Measurements from ENCODE around the gene FGGY. TPM values are rescaled to one million over a fixed set of nuclear protein-coding genes. Genes with fewer than 3 reads are reported as not detected.

The FGGY gene
- total RNA-seq, 1 donor from 2014 or later = 9.0 TPM

DNA sequence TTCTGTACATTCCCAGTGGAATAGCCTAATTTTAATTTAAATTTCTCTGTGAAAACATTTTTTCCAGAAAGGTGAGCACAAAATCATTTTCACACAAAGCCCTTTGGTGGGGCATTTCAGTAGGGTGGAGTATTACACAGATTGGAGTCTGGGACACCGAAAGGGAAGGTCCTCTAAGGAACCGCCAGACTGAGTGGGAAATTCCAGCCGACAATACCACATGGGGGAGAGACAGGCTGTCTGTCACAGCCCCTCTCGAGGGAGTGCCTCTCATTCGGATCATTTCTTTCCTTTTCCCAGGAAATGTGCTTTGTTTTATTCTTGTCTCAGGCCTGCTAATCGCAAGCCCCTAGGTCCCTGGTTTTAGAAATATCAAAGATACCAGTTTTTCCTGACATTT, 367.3 kb downstream of the FGGY start:
- no peak overlapping the region for H3K4me3 Mint-ChIP-seq (ENCODE audit: unreplicated experiment)
- TF ChIP-seq, protein P1, sequence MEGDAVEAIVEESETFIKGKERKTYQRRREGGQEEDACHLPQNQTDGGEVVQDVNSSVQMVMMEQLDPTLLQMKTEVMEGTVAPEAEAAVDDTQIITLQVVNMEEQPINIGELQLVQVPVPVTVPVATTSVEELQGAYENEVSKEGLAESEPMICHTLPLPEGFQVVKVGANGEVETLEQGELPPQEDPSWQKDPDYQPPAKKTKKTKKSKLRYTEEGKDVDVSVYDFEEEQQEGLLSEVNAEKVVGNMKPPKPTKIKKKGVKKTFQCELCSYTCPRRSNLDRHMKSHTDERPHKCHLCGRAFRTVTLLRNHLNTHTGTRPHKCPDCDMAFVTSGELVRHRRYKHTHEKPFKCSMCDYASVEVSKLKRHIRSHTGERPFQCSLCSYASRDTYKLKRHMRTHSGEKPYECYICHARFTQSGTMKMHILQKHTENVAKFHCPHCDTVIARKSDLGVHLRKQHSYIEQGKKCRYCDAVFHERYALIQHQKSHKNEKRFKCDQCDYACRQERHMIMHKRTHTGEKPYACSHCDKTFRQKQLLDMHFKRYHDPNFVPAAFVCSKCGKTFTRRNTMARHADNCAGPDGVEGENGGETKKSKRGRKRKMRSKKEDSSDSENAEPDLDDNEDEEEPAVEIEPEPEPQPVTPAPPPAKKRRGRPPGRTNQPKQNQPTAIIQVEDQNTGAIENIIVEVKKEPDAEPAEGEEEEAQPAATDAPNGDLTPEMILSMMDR (IDR thresholded peaks at IDR 0.05) = no peak
- peaks cover 11% of the 10 kb centered on the region for H3K4me1 Mint-ChIP-seq (ENCODE audit: low read depth)
- DNase-seq (ENCODE audit: low spot score) = no peak
- H3K9me3 Mint-ChIP-seq (ENCODE audit: low read depth) = no peaks in the 10 kb centered on the region
- no peaks in the 10 kb centered on the region for H3K27me3 Mint-ChIP-seq (ENCODE audit: low read depth)
- peaks cover 2% of the 10 kb centered on the region for H3K36me3 Mint-ChIP-seq (ENCODE audit: low read depth)
- H3K27ac Mint-ChIP-seq (ENCODE audit: unreplicated experiment) = no peak overlapping the region

DNA sequence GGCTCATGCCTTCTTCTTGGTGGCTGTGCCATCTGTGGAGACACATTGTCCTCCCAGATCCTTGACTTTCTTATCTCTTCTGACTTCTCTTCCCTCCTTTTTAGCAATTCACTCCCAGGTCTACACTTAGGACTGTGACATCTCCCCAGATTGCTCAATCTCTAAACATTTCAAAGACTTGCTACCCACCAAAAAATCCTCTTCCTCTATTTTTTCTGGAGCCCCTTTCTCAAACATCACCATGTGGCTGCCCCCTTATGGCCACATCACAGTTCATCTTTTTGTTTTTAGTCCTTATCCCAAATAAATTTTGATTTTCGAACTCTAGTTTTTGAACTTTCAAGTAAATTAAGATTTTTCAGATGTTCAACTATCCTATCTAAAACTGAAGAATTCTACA, 369.2 kb downstream of the FGGY start:
- TF ChIP-seq, protein P1 (IDR thresholded peaks at IDR 0.05) = peak; percentile 59
- H3K9me3 Mint-ChIP-seq (ENCODE audit: low read depth) = no peaks in the 10 kb centered on the region
- H3K36me3 Mint-ChIP-seq (ENCODE audit: low read depth) = peaks cover 2% of the 10 kb centered on the region
- no peak overlapping the region for H3K4me3 Mint-ChIP-seq (ENCODE audit: unreplicated experiment)
- H3K27ac Mint-ChIP-seq (ENCODE audit: unreplicated experiment) = no peak overlapping the region
- no peaks in the 10 kb centered on the region for H3K27me3 Mint-ChIP-seq (ENCODE audit: low read depth)
- DNase-seq (ENCODE audit: low spot score) = no peak
- peaks cover 30% of the 10 kb centered on the region for H3K4me1 Mint-ChIP-seq (ENCODE audit: low read depth)

DNA sequence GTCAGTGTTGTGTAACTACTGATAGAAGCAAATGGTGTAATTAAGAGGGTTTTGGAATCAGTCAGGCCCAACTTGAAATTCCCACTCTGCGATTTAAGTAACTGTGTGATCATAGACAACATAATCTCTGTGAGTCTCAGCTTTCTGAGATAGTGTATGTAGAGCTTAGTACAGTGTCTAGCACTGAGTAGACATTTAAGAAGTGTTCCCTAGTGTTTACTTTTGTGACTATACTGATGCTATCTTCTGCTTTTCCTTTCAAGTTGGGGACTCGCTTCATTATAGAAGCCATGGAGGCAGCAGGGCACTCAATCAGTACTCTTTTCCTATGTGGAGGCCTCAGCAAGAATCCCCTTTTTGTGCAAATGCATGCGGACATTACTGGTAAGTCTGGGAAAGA, 370.1 kb downstream of the FGGY start:
- Mint-ChIP-seq H3K4me3 (ENCODE audit: unreplicated experiment) (no peak overlapping the region), H3K27ac (ENCODE audit: unreplicated experiment) (no peak overlapping the region), H3K4me1 (ENCODE audit: low read depth) (peaks cover 33% of the 10 kb centered on the region)

DNA sequence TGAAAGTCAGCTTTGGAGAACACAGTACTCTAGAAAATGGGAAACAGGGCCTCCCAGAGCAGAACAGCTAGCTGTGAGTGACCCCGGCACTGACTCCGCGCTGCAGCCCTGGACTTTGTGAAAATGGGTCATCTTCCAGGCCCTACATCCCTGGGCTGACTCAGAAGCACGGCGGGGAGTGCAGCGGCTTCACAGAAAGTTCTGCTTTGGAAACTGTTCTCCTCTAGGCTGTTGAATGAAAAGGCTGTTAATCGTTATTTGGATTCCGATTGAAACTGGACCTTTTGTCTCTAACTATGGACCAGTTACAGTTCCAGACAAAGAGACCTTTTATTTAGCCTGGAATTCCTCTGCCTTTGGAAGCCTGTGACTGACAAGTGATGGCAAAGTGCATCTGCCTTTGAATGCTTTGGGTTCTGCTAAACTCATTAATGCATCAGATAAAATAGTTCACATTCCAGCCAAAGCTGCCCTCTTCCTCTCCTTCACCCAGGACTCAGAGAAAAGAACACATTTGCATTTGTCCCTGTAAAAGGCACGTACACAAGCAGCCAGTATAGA, 372.9 kb downstream of the FGGY start:
- no peak for DNase-seq (ENCODE audit: low spot score)
- Mint-ChIP-seq H3K4me3 (ENCODE audit: unreplicated experiment) (no peak overlapping the region), H3K27me3 (ENCODE audit: low read depth) (no peaks in the 10 kb centered on the region), H3K36me3 (ENCODE audit: low read depth) (peaks cover 9% of the 10 kb centered on the region), H3K27ac (ENCODE audit: unreplicated experiment) (peak overlapping the region; percentile 79), H3K4me1 (ENCODE audit: low read depth) (peaks cover 37% of the 10 kb centered on the region), H3K9me3 (ENCODE audit: low read depth) (peaks cover 6% of the 10 kb centered on the region)
- TF ChIP-seq, protein P1 (IDR thresholded peaks at IDR 0.05) = no peak

More for the DNA sequence above, 370.1 kb downstream of the FGGY start:
- H3K9me3 Mint-ChIP-seq (ENCODE audit: low read depth) = no peaks in the 10 kb centered on the region
- TF ChIP-seq, protein P1 (IDR thresholded peaks at IDR 0.05) = no peak
- no peaks in the 10 kb centered on the region for H3K27me3 Mint-ChIP-seq (ENCODE audit: low read depth)
- peaks cover 2% of the 10 kb centered on the region for H3K36me3 Mint-ChIP-seq (ENCODE audit: low read depth)
- no peak for DNase-seq (ENCODE audit: low spot score)

DNA sequence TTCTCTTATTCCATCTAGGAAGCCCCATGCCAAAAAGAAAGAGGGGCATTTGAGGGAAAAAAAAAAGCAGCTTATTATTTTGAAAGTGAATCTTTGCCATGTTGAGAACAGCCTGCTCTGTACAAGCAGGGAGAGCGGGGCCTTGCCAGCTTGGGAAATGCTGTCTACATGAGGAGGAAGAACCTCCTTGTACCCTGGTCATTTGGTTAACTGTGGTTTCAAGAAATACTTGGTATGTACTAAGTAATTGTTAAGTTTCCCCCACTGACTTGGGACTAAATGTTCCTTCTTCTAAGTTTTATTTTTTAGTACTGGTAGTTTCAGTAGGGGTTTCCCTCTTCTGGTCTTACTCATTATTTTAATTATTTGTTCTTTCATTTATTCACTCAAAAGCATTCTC, 373.8 kb downstream of the FGGY start:
- H3K4me1 Mint-ChIP-seq (ENCODE audit: low read depth) = peaks cover 37% of the 10 kb centered on the region
- TF ChIP-seq, protein P1 (IDR thresholded peaks at IDR 0.05) = no peak
- H3K27ac Mint-ChIP-seq (ENCODE audit: unreplicated experiment) = no peak overlapping the region
- no peak for DNase-seq (ENCODE audit: low spot score)
- H3K36me3 Mint-ChIP-seq (ENCODE audit: low read depth) = peaks cover 9% of the 10 kb centered on the region
- peaks cover 6% of the 10 kb centered on the region for H3K9me3 Mint-ChIP-seq (ENCODE audit: low read depth)
- H3K4me3 Mint-ChIP-seq (ENCODE audit: unreplicated experiment) = no peak overlapping the region
- H3K27me3 Mint-ChIP-seq (ENCODE audit: low read depth) = no peaks in the 10 kb centered on the region

Data from chondrocyte (in vitro differentiated cells).